Loucy (cell line): ENCODE data around the gene TIGD3.

ENCODE experiments used
- H2AFZ ChIP-seq: fragments of 200-600 bp; sonication (generic); 2 replicates; pipeline ENCODE4 v1.6.0; 2016; ENCODE audit warnings: antibody characterized with exemption, mild to moderate bottlenecking, low read length, moderate library complexity
- H3F3A ChIP-seq: fragments of 200-600 bp; 2 replicates; pipeline ENCODE4 v1.6.0; 2016; ENCODE audit warnings: antibody characterized with exemption, low read depth, mild to moderate bottlenecking
- H3K27me3 ChIP-seq: fragments of 200-600 bp; sonication (generic); 2 replicates; pipeline ENCODE4 v1.6.1; 2014; ENCODE audit warnings: low read length, mild to moderate bottlenecking; ENCODE audit not compliant: insufficient read depth, poor library complexity, severe bottlenecking
- H3K36me3 ChIP-seq: fragments of 200-600 bp; sonication (generic); 2 replicates; pipeline ENCODE4 v1.6.1; 2016; ENCODE audit warnings: low read length; ENCODE audit not compliant: insufficient read depth
- H3K4me1 ChIP-seq: fragments of 200-600 bp; sonication (generic); 2 replicates; pipeline ENCODE4 v1.5.1; 2014; ENCODE audit warnings: low read length, mild to moderate bottlenecking; ENCODE audit not compliant: insufficient read depth, poor library complexity, severe bottlenecking
- H3K4me2 ChIP-seq: fragments of 200-600 bp; sonication (generic); 2 replicates; pipeline ENCODE4 v1.6.0; 2014; ENCODE audit warnings: antibody characterized with exemption, low read length, low read depth, mild to moderate bottlenecking; ENCODE audit not compliant: poor library complexity, severe bottlenecking
- H3K4me3 ChIP-seq: fragments of 200-600 bp; sonication (generic); 2 replicates; pipeline ENCODE4 v1.5.1; 2014; ENCODE audit warnings: low read length, mild to moderate bottlenecking, mixed read lengths; ENCODE audit not compliant: poor library complexity, severe bottlenecking
- H3K79me2 ChIP-seq: fragments of 200-600 bp; sonication (generic); 2 replicates; pipeline ENCODE4 v1.6.1; 2014; ENCODE audit warnings: low read length; ENCODE audit not compliant: insufficient read depth
- H3K9ac ChIP-seq: fragments of 200-600 bp; sonication (generic); 2 replicates; pipeline ENCODE4 v1.6.0; 2014; ENCODE audit warnings: mild to moderate bottlenecking, low read depth, low read length, moderate library complexity; ENCODE audit not compliant: poor library complexity, severe bottlenecking
- H3K9me2 ChIP-seq: fragments of 200-600 bp; sonication (generic); replicated peaks from 2 replicates; pipeline ENCODE4 v1.6.1; 2016; ENCODE audit warnings: low read depth, low read length, mixed read lengths
- H3K9me3 ChIP-seq: fragments of 200-600 bp; sonication (generic); 2 replicates; pipeline ENCODE4 v1.6.1; 2014; ENCODE audit warnings: mild to moderate bottlenecking, antibody characterized with exemption, low read length, low read depth; ENCODE audit not compliant: insufficient read depth
- H4K20me1 ChIP-seq: fragments of 200-600 bp; sonication (generic); 2 replicates; pipeline ENCODE4 v1.6.0; 2014; ENCODE audit warnings: antibody characterized with exemption, low read length, mild to moderate bottlenecking; ENCODE audit not compliant: insufficient read depth, poor library complexity, severe bottlenecking
- CTCF ChIP-seq: fragments of 200-600 bp; sonication (generic); conservative IDR thresholded peaks from 2 replicates; pipeline ENCODE4 v1.5.1; 2014; ENCODE audit warnings: mild to moderate bottlenecking, antibody characterized with exemption, low read length
- EZH2phosphoT487 ChIP-seq: fragments of 200-600 bp; IDR thresholded peaks from 2 replicates; pipeline ENCODE4 v1.6.1; 2018; ENCODE audit warnings: antibody characterized with exemption, mild to moderate bottlenecking, moderate library complexity, borderline replicate concordance

TIGD3 gene

GRCh38 chr11:65353900-65354264 lies 669 bp upstream of the TIGD3 start:
- Histone ChIP-seq H2AFZ (no peak overlapping the region), H3F3A (no peaks in the 10 kb centered on the region; the same call in 1 of the 2 replicates), H3K4me2 (peak overlapping the region; percentile 69), H3K36me3 (peaks cover 28% of the 10 kb centered on the region; the same call in 1 of the 2 replicates), H3K9ac (no peak overlapping the region), H3K9me2 (no peaks in the 10 kb centered on the region), H3K9me3 (no peaks in the 10 kb centered on the region), H4K20me1 (no peaks in the 10 kb centered on the region), H3K4me3 (peak overlapping the region; percentile 84), H3K79me2 (no peaks in the 10 kb centered on the region), H3K27me3 (no peaks in the 10 kb centered on the region), H3K4me1 (peaks cover 3% of the 10 kb centered on the region)
- TF ChIP-seq EZH2phosphoT487 (no peak), CTCF (no peak)

GRCh38 chr11:65355013-65355775 lies 643 bp downstream of the TIGD3 start:
- no peak for TF ChIP-seq EZH2phosphoT487
- TF ChIP-seq CTCF = no peak
- no peaks in the 10 kb centered on the region; the same call in 1 of the 2 replicates for H3F3A ChIP-seq
- H3K4me2 ChIP-seq = peak overlapping the region; percentile 90
- H3K27me3 ChIP-seq = no peaks in the 10 kb centered on the region
- peak overlapping the region; percentile 84 for H3K4me3 ChIP-seq
- H3K4me1 ChIP-seq = peaks cover 3% of the 10 kb centered on the region
- peak overlapping the region; percentile 69 for H3K9ac ChIP-seq
- H3K36me3 ChIP-seq = peaks cover 18% of the 10 kb centered on the region; the same call in 1 of the 2 replicates
- H3K9me3 ChIP-seq = no peaks in the 10 kb centered on the region
- H2AFZ ChIP-seq = peak overlapping the region; percentile 95
- H4K20me1 ChIP-seq = no peaks in the 10 kb centered on the region
- no peaks in the 10 kb centered on the region for H3K79me2 ChIP-seq
- H3K9me2 ChIP-seq = no peaks in the 10 kb centered on the region

GRCh38 chr11:65355776-65356393 lies 1.3 kb downstream of the TIGD3 start:
- H3F3A ChIP-seq = no peaks in the 10 kb centered on the region; the same call in 1 of the 2 replicates
- H3K4me3 ChIP-seq = peak overlapping the region; percentile 84
- no peaks in the 10 kb centered on the region for H3K9me3 ChIP-seq
- H3K4me1 ChIP-seq = peaks cover 3% of the 10 kb centered on the region
- no peak overlapping the region for H2AFZ ChIP-seq
- H3K79me2 ChIP-seq = no peaks in the 10 kb centered on the region
- TF ChIP-seq EZH2phosphoT487 (no peak), CTCF (no peak)
- H3K27me3 ChIP-seq = no peaks in the 10 kb centered on the region
- H3K36me3 ChIP-seq = peaks cover 14% of the 10 kb centered on the region; the same call in 1 of the 2 replicates
- H4K20me1 ChIP-seq = no peaks in the 10 kb centered on the region
- H3K4me2 ChIP-seq = peak overlapping the region; percentile 90
- H3K9me2 ChIP-seq = no peaks in the 10 kb centered on the region
- H3K9ac ChIP-seq = peak overlapping the region; percentile 69
